HepG2 (cell line): ENCODE measurements around the gene CSTF1. TPM values are rescaled to one million over a fixed set of nuclear protein-coding genes. Genes with fewer than 3 reads are reported as not detected.

Experiments
- HHEX ChIP-seq: IDR thresholded peaks from 2 replicates; pipeline ENCODE4 v1.6.1; 2016; ENCODE audit warnings: control low read depth
- MXD4 ChIP-seq: IDR thresholded peaks from 2 replicates; pipeline ENCODE4 v1.6.1; 2016; ENCODE audit warnings: mild to moderate bottlenecking, missing biosample characterization, missing genetic modification reagents
- NAIF1 ChIP-seq: sonication (generic); formaldehyde crosslinking; IDR thresholded peaks from 2 replicates; pipeline ENCODE4 v1.5.0; 2020; ENCODE audit warnings: mild to moderate bottlenecking, missing genetic modification reagents, borderline replicate concordance
- PTBP1 ChIP-seq: fragments of 200-400 bp; formaldehyde crosslinking; IDR thresholded peaks from 2 replicates; pipeline ENCODE4 v1.6.1; 2018; ENCODE audit warnings: low read length, low read depth; ENCODE audit not compliant: poor library complexity, severe bottlenecking
- RAD21 ChIP-seq: fragments of 450-650 bp; formaldehyde crosslinking; IDR thresholded peaks from 2 replicates; pipeline ENCODE4 v1.5.0; 2020; ENCODE audit warnings: mild to moderate bottlenecking
- RARG ChIP-seq: sonication (generic); formaldehyde crosslinking; IDR thresholded peaks from 2 replicates; pipeline ENCODE4 v1.4.0; 2020; ENCODE audit warnings: low read depth, mild to moderate bottlenecking, missing genetic modification reagents
- RNF2 ChIP-seq: fragments of 450-650 bp; conservative IDR thresholded peaks from 2 replicates; pipeline ENCODE4 v1.6.1; 2016; ENCODE audit warnings: low read depth
- SP4 ChIP-seq: sonication (generic); formaldehyde crosslinking; IDR thresholded peaks from 2 replicates; pipeline ENCODE4 v1.8.1; 2023; ENCODE audit warnings: mild to moderate bottlenecking, missing genetic modification reagents
- TAF1 ChIP-seq: sonication (generic); formaldehyde crosslinking; IDR thresholded peaks from 2 replicates; pipeline ENCODE4 v1.4.0; 2020; ENCODE audit warnings: missing genetic modification reagents
- ZFP41 ChIP-seq: sonication (generic); formaldehyde crosslinking; IDR thresholded peaks from 2 replicates; pipeline ENCODE4 v1.4.0; 2020; ENCODE audit warnings: mild to moderate bottlenecking, missing genetic modification reagents, borderline replicate concordance
- ZNF264 ChIP-seq: sonication (generic); formaldehyde crosslinking; IDR thresholded peaks from 2 replicates; pipeline ENCODE4 v1.4.0; 2020; ENCODE audit warnings: missing genetic modification reagents
- ZNF558 ChIP-seq: sonication (generic); formaldehyde crosslinking; IDR thresholded peaks from 2 replicates; pipeline ENCODE4 v1.9.0; 2022; ENCODE audit warnings: mild to moderate bottlenecking, missing genetic modification reagents, borderline replicate concordance
- ZNF839 ChIP-seq: sonication (generic); formaldehyde crosslinking; IDR thresholded peaks from 2 replicates; pipeline ENCODE4 v1.4.0; 2020; ENCODE audit warnings: missing genetic modification reagents, mild to moderate bottlenecking, borderline replicate concordance
- polyA plus RNA-seq, 8 experiments: library from polyadenylated mRNA; depleted of rRNA in 3 of 8; stranded (reverse) in 7 of 8; unstranded in 1 of 8; fragments of >200 nt; fragmentation: Illumina TruSeq in 4 of 8; extraction: Trizol in 4 of 8; gene quantifications; 2 replicates each; pipeline versions ENCODE4 v1.2.1 to v1.2.3, GENCODE V29; 2011 to 2016; ENCODE audit warnings: low read depth in 4 of 8, missing spikeins in 1 of 8, mixed read lengths in 1 of 8; ENCODE audit not compliant: insufficient read depth in 1 of 8
- total RNA-seq, 5 experiments: library from RNA; depleted of rRNA; stranded (reverse); fragments of >200 nt; fragmentation: Illumina TruSeq; extraction: Trizol; gene quantifications; 2 replicates each; pipeline ENCODE4 v1.2.3, GENCODE V29; 2016; ENCODE audit warnings: low read depth in 1 of 5
- TF ChIP-seq, protein P1 (sequence below): sonication (generic); formaldehyde crosslinking; IDR thresholded peaks from 2 replicates; pipeline ENCODE4 v1.4.0; 2020; ENCODE audit warnings: missing genetic modification reagents, borderline replicate concordance
- TF ChIP-seq, protein P2 (sequence below): sonication (generic); formaldehyde crosslinking; IDR thresholded peaks from 2 replicates; pipeline ENCODE4 v1.4.0; 2020; ENCODE audit warnings: mild to moderate bottlenecking, missing genetic modification reagents
- TF ChIP-seq, protein P3 (sequence below): sonication (generic); formaldehyde crosslinking; IDR thresholded peaks from 2 replicates; pipeline ENCODE4 v1.8.0; 2023; ENCODE audit warnings: mild to moderate bottlenecking, missing genetic modification reagents
- TF ChIP-seq, protein P4 (sequence below): sonication (generic); formaldehyde crosslinking; IDR thresholded peaks from 2 replicates; pipeline ENCODE4 v1.4.0; 2020; ENCODE audit warnings: mild to moderate bottlenecking, missing genetic modification reagents
- TF ChIP-seq, protein P5 (sequence below): sonication (generic); formaldehyde crosslinking; IDR thresholded peaks from 2 replicates; pipeline ENCODE4 v1.5.0; 2020; ENCODE audit warnings: mild to moderate bottlenecking, missing genetic modification reagents, borderline replicate concordance

The CSTF1 gene
- total and polyA plus RNA-seq, 2 of the 13 experiments (the other 11 are each of a cell fraction or from before 2014, with no cell fraction given), result 70.9 to 100 TPM

DNA sequence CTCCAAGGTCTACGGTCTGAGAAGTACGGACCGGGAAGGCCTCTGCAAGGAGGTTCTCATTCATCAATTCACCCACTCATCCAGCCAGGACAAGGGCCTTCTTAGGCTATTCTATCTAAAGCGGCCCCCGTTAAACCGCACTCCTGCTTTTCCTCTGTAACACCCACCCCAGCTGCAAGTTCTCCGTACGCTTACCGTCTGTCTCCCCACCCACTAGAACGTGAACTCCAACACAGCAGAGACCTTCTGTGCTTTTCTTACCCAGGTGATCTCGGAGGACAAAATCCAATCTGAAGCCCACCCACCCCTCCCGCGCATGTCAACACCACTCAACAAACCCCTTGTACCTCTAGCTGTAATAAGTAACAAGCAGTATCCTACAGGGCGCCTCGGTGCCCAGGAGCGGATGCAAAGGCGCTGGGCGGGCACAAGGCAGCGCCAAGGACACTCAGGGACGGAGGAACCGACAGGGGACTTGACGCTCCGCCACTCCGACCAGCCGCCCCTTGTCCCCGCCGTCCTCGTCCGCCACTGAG lies 781 bp upstream of the CSTF1 start (continued):
- TF ChIP-seq, protein P1, sequence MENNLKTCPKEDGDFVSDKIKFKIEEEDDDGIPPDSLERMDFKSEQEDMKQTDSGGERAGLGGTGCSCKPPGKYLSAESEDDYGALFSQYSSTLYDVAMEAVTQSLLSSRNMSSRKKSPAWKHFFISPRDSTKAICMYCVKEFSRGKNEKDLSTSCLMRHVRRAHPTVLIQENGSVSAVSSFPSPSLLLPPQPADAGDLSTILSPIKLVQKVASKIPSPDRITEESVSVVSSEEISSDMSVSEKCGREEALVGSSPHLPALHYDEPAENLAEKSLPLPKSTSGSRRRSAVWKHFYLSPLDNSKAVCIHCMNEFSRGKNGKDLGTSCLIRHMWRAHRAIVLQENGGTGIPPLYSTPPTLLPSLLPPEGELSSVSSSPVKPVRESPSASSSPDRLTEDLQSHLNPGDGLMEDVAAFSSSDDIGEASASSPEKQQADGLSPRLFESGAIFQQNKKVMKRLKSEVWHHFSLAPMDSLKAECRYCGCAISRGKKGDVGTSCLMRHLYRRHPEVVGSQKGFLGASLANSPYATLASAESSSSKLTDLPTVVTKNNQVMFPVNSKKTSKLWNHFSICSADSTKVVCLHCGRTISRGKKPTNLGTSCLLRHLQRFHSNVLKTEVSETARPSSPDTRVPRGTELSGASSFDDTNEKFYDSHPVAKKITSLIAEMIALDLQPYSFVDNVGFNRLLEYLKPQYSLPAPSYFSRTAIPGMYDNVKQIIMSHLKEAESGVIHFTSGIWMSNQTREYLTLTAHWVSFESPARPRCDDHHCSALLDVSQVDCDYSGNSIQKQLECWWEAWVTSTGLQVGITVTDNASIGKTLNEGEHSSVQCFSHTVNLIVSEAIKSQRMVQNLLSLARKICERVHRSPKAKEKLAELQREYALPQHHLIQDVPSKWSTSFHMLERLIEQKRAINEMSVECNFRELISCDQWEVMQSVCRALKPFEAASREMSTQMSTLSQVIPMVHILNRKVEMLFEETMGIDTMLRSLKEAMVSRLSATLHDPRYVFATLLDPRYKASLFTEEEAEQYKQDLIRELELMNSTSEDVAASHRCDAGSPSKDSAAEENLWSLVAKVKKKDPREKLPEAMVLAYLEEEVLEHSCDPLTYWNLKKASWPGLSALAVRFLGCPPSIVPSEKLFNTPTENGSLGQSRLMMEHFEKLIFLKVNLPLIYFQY (CRISPR knock-in tag), result no peak
- TF ChIP-seq ZFP41, result no peak
- TF ChIP-seq MXD4 (CRISPR knock-in tag), result no peak
- no peak for TF ChIP-seq RARG (CRISPR knock-in tag)
- TF ChIP-seq TAF1 (CRISPR knock-in tag), result no peak
- TF ChIP-seq, protein P2, sequence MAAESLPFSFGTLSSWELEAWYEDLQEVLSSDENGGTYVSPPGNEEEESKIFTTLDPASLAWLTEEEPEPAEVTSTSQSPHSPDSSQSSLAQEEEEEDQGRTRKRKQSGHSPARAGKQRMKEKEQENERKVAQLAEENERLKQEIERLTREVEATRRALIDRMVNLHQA (CRISPR knock-in tag), result no peak
- no peak for TF ChIP-seq ZNF264 (CRISPR knock-in tag)
- TF ChIP-seq, protein P3, sequence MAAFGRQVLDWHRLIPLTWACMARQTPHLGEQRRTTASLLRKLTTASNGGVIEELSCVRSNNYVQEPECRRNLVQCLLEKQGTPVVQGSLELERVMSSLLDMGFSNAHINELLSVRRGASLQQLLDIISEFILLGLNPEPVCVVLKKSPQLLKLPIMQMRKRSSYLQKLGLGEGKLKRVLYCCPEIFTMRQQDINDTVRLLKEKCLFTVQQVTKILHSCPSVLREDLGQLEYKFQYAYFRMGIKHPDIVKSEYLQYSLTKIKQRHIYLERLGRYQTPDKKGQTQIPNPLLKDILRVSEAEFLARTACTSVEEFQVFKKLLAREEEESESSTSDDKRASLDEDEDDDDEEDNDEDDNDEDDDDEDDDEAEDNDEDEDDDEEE (CRISPR knock-in tag), result 0 out of 2 replicates have a peak, but pooled peaks have one; percentile 63
- TF ChIP-seq HHEX (CRISPR knock-in tag), result no peak
- no peak for TF ChIP-seq SP4 (CRISPR knock-in tag)
- TF ChIP-seq, protein P4, sequence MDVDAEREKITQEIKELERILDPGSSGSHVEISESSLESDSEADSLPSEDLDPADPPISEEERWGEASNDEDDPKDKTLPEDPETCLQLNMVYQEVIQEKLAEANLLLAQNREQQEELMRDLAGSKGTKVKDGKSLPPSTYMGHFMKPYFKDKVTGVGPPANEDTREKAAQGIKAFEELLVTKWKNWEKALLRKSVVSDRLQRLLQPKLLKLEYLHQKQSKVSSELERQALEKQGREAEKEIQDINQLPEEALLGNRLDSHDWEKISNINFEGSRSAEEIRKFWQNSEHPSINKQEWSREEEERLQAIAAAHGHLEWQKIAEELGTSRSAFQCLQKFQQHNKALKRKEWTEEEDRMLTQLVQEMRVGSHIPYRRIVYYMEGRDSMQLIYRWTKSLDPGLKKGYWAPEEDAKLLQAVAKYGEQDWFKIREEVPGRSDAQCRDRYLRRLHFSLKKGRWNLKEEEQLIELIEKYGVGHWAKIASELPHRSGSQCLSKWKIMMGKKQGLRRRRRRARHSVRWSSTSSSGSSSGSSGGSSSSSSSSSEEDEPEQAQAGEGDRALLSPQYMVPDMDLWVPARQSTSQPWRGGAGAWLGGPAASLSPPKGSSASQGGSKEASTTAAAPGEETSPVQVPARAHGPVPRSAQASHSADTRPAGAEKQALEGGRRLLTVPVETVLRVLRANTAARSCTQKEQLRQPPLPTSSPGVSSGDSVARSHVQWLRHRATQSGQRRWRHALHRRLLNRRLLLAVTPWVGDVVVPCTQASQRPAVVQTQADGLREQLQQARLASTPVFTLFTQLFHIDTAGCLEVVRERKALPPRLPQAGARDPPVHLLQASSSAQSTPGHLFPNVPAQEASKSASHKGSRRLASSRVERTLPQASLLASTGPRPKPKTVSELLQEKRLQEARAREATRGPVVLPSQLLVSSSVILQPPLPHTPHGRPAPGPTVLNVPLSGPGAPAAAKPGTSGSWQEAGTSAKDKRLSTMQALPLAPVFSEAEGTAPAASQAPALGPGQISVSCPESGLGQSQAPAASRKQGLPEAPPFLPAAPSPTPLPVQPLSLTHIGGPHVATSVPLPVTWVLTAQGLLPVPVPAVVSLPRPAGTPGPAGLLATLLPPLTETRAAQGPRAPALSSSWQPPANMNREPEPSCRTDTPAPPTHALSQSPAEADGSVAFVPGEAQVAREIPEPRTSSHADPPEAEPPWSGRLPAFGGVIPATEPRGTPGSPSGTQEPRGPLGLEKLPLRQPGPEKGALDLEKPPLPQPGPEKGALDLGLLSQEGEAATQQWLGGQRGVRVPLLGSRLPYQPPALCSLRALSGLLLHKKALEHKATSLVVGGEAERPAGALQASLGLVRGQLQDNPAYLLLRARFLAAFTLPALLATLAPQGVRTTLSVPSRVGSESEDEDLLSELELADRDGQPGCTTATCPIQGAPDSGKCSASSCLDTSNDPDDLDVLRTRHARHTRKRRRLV (CRISPR knock-in tag), result peak; percentile 78
- peak; percentile 61; the same call in 1 of the 2 replicates for TF ChIP-seq ZNF839 (CRISPR knock-in tag)
- TF ChIP-seq ZNF558 (CRISPR knock-in tag), result peak; percentile 53
- TF ChIP-seq RNF2, result no peak
- peak; percentile 51 for TF ChIP-seq RAD21
- TF ChIP-seq, protein P5, sequence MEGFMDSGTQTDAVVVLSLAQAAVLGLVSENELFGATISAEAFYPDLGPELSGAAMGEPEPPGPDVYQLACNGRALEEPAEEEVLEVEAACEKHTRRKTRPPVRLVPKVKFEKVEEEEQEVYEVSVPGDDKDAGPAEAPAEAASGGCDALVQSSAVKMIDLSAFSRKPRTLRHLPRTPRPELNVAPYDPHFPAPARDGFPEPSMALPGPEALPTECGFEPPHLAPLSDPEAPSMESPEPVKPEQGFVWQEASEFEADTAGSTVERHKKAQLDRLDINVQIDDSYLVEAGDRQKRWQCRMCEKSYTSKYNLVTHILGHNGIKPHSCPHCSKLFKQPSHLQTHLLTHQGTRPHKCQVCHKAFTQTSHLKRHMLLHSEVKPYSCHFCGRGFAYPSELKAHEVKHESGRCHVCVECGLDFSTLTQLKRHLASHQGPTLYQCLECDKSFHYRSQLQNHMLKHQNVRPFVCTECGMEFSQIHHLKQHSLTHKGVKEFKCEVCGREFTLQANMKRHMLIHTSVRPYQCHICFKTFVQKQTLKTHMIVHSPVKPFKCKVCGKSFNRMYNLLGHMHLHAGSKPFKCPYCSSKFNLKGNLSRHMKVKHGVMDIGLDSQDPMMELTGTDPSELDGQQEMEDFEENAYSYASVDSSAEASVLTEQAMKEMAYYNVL (CRISPR knock-in tag), result 0 out of 2 replicates have a peak, but pooled peaks have one; percentile 15
- TF ChIP-seq PTBP1, result no peak
- no peak for TF ChIP-seq NAIF1 (CRISPR knock-in tag)
